ENCODE data around the gene TAF4.
"Not testable (repeated sequence)": the region's sequence is repeated elsewhere in the genome, so short reads cannot be mapped to it uniquely, and the experiment has no call there.

Gene TAF4

GRCh38 chr20:62060631-62061541 lies 4.8 kb downstream of the TAF4 start:
- in situ Hi-C loops (cut with HindIII; ENCODE audit: low pct_ligation_motif_present, low pct_unique_long_range_greater_than_20kb, low sequenced_read_pairs), result no loop called here
- no peak for DNase-seq

GRCh38 chr20:62059920-62060630 lies 5.6 kb downstream of the TAF4 start:
- in situ Hi-C loops (cut with HindIII; ENCODE audit: low pct_ligation_motif_present, low pct_unique_long_range_greater_than_20kb, low sequenced_read_pairs), result no loop called here
- no peak for DNase-seq

DNA sequence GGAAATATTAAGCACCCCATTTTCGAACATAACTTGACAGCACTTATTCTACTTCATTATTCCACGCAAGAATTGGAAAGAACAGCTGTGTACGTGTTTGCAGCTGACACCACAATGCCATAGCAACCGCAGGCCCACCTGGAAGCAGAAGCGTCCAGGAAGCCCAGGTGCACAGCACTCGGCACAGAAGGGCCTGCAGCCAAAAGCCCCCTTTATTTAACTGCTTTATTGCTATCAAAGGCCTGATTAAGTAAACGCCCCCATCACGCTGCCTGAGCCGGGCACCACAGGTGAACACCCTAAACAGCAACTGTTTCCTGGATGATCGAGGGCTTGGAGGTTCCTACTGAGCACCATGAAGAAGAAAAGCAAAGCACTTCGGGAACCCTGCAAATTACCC lies 6.3 kb downstream of the TAF4 start:
- DNase-seq, result no peak
- in situ Hi-C loops (cut with HindIII; ENCODE audit: low pct_ligation_motif_present, low pct_unique_long_range_greater_than_20kb, low sequenced_read_pairs), result no loop called here

DNA sequence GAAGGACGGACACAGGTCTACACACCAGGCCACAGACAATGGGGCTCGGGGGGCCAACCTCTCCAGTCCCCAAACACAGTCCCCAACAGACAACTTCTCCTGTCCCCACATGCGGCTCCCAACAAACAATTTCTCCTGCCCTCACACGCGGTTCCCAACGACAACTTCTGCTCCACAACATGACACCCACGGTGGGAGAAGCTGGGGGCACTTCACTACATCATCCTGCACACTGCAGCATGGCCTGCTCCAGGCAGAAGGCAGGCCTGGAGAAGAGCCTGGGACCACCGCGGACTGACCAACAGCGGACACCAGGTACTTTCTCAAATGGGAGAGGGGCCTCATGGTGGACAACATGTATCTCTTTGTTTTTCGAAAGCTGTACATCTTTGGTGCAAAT lies 6.7 kb downstream of the TAF4 start:
- in situ Hi-C loops (cut with HindIII; ENCODE audit: low pct_ligation_motif_present, low pct_unique_long_range_greater_than_20kb, low sequenced_read_pairs), result no loop called here
- DNase-seq, result no peak

GRCh38 chr20:62056975-62057374 lies 8.7 kb downstream of the TAF4 start:
- in situ Hi-C loops (cut with HindIII; ENCODE audit: low pct_ligation_motif_present, low pct_unique_long_range_greater_than_20kb, low sequenced_read_pairs), result no loop called here

DNA sequence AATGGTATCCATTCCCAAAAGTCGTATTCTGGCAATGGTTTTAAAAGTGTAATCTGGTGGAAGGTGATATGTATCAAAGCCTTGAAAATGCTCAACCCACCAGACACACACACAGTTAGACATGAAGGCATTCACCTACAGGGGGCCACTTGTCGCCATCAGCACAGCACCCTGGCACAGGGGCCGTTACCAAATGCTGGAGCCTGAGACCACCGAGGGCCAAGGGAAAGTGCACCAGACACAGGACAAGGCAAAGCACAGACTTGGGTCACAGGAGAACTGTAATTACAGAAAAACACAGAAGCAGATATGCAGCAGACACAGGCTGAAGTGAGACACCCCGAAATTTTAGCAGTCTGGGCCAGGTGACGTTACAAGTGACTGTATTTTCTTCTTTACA lies 9.3 kb downstream of the TAF4 start:
- DNase-seq, result no peak
- in situ Hi-C loops (cut with HindIII; ENCODE audit: low pct_ligation_motif_present, low pct_unique_long_range_greater_than_20kb, low sequenced_read_pairs), result no loop called here

More at GRCh38 chr20:62056975-62057374, 8.7 kb downstream of the TAF4 start:
- no peak for DNase-seq

DNA sequence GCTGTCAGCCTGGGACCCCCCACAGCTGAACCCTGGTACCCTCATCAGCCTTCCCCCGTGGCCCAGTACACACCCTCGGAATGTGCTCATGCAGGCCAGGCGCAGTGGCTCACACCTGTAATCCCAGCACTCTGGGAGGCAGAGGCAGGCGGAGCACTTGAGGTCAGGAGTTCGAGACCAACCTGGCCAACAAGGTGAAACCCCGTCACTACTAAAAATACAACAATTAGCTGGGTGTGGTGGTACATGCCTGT lies 9.9 kb downstream of the TAF4 start:
- DNase-seq, result not testable (repeated sequence)

DNA sequence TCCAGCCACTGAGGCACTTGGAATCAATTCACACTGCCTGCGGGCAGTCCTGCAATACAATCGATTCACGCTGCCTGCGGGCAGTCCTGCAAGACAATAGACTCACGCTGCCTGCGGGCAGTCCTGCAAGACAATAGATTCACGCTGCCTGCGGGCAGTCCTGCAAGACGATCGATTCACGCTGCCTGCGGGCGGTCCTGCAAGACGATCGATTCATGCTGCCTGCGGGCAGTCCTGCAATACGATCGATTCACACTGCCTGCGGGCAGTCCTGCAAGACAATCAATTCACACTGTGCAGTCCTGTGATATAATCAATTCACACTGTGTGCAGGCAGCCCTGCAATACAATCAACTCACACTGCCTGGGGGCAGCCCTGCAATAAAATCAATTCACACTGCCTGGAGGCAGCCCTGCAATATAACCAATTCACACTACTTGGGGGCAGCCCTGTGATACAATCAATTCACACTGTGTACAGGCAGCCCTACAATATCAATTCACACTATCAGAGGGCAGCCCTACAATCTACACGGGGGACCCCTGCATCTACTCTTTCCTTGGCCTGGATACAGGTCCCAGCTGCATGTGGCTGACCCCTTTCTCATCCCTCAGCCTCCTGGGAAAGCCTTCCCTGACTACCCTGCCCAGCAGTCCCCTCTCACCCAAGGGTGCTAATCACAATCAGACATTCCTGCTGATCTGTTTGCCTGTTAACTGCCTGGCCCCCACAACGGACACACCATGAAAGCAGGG lies 10.4 kb downstream of the TAF4 start:
- in situ Hi-C loops (cut with HindIII; ENCODE audit: low pct_ligation_motif_present, low pct_unique_long_range_greater_than_20kb, low sequenced_read_pairs), result no loop called here
- no peak for DNase-seq

More for the DNA sequence above, 9.9 kb downstream of the TAF4 start:
- in situ Hi-C loops (cut with HindIII; ENCODE audit: low pct_ligation_motif_present, low pct_unique_long_range_greater_than_20kb, low sequenced_read_pairs), result not testable (repeated sequence)

- DNase-seq, result no peak
- in situ Hi-C loops (cut with HindIII; ENCODE audit: low pct_ligation_motif_present, low pct_unique_long_range_greater_than_20kb, low sequenced_read_pairs), result no loop called here
Observed at GRCh38 chr20:62054451-62054953, 11.2 kb downstream of the TAF4 start.

DNA sequence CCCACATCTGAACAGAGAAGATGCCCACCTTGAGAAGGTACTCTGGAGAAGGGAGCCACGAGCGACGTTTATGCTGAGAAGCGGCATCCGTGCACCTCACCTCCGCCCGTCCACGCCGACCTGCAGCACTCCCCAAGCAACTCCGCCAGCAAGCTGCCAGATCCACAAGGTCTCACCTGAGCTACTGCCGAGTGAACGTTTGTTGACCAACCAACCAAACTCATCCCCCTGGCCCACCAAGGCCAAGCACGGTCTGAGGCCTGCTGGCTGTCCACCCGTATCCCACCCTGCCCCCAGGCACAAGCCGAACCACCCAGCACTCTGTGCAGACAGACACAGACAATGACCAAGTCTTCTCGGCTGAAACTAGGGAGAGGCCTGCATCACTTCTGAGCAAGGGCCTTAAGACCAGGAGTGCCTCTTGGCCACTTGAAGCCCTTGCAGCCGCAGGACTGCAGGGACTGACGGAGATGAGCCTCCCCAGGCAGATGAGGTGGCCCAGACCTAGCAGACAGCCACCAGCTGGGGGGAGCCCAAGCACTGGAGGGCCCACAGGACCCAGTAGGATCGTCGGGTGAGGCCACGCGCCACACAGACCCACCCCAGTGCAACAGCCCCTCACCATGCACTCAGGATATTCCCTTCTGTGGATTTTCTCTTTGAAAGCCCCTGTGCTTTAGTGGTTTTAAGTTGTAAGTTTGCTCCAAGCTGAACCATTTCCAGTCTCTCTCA lies 12.1 kb downstream of the TAF4 start:
- in situ Hi-C loops (cut with HindIII; ENCODE audit: low pct_ligation_motif_present, low pct_unique_long_range_greater_than_20kb, low sequenced_read_pairs), result no loop called here
- DNase-seq, result no peak

DNA sequence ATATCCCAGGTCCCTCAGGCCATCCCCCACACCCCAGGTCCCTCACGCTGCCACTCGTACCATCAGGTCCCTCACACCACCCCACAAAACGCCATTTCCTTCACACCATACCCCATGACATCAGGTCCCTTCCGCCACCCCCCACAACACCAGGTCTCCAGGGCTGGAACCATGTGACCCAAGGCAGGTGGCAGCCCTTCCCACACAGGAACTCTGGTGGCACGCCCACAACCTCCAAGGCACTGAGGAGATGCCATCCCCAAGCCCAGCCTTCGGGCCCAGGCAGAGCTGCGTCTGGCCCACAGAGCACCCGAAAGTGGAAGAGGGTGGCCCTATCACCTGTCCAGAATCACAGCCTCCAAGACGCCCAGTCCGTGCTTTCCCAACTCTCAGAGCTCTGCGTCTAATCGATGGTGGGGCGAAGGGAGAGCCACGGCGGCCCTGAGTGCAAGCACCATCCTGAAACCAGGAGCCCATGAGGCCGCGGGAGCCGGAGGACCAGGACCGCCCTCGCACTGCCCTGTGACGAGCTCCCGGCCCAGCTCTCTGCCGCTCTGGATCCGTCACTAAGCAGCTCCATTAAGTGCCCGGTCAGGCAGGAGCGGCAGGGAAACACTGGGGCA lies 12.7 kb downstream of the TAF4 start:
- in situ Hi-C loops (cut with HindIII; ENCODE audit: low pct_ligation_motif_present, low pct_unique_long_range_greater_than_20kb, low sequenced_read_pairs), result no loop called here
- DNase-seq, result no peak

DNA sequence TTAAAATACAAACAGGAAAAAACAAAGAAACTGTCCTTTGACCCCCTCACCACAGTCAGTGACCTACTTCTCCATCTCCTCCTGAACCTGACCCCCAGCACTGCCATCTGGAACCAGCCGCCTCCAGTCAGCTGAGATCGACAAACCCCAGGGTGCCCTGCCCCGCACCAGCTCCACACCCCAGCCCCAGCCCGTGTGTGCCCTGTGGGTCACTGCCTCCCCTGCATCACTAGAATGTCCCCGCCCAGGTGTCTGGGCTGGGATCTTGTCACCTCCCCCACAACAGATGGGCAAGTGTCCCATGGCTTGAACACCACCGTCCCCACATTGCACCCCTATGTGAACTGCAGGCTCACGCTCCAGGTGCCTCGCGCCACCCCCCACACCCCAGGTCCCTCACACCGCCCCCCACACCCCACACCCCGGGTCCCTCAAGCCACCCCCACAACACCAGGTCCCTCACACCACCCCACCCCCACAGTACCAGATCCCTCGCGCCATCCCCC lies 13.3 kb downstream of the TAF4 start:
- in situ Hi-C loops (cut with HindIII; ENCODE audit: low pct_ligation_motif_present, low pct_unique_long_range_greater_than_20kb, low sequenced_read_pairs), result no loop called here

DNA sequence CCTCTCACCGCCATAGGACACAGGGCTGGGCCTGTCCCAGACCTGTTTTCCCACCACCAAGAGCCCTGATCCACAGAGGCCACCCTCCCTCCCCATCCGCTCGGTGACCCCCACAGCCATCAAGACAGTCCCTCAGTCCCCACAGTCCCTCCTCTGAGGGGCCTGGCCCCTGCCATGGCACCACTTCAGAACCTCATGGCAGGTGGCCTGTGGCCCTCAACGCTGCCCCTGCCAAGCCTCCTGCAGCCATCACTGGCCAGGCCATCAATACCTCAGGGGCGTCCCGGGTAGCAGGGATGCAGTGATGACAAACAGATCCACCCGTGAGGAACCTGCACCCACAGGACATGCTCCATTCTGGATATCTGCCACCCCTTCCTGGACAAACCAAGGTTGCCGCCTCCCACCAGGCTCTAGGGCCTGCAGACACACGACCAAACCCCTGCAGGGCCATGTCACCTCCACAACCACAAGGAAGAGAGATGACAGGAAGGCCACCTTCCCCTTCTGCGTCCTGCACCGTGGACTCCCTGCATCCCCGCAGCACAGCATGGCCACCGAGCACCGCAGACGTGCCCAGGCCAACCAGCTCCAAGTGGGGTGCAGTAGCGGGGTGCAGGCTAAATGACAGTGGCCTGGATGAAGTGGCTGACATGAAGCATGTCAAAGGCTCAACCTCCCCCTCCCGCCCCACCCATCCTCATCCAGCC lies 14.0 kb downstream of the TAF4 start:
- no peak for DNase-seq
- in situ Hi-C loops (cut with HindIII; ENCODE audit: low pct_ligation_motif_present, low pct_unique_long_range_greater_than_20kb, low sequenced_read_pairs), result no loop called here

More for the DNA sequence above, 13.3 kb downstream of the TAF4 start:
- DNase-seq, result no peak

DNA sequence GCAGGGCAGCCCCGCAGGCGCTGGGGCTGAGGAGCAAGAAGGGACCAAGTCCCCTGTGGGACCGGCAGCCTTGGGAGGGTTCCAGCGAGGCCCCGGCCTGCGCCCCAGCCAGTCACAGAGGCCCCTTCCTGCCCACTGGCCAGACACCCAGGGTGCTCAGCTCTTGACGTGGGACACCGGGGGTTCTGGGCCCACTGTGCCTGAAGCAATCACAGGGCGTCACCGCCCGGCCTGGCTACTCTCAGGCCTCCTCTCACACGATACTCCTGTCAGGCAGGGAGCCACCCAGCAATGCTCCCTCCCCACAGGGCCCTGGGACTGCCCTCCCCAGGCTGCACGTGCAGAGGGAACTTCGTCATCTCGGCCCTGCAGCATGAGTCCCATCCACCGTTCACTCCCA lies 14.5 kb downstream of the TAF4 start:
- in situ Hi-C loops (cut with HindIII; ENCODE audit: low pct_ligation_motif_present, low pct_unique_long_range_greater_than_20kb, low sequenced_read_pairs), result no loop called here
- no peak for DNase-seq

- in situ Hi-C loops (cut with HindIII; ENCODE audit: low pct_ligation_motif_present, low pct_unique_long_range_greater_than_20kb, low sequenced_read_pairs), result no loop called here
- no peak for DNase-seq
Observed at GRCh38 chr20:62050166-62051120, 15.2 kb downstream of the TAF4 start.

- in situ Hi-C loops (cut with HindIII; ENCODE audit: low pct_ligation_motif_present, low pct_unique_long_range_greater_than_20kb, low sequenced_read_pairs), result no loop called here
- no peak for DNase-seq
Observed at GRCh38 chr20:62049342-62050165, 16.1 kb downstream of the TAF4 start.
